Endometrium (tissue), 2 donors: ENCODE measurements around the gene LIN28A.

Experiments used
- FAIRE-seq: peaks from 2 replicates; lab custom pipeline; 2012; peaks lifted over from hg19 to GRCh38; lab: Jason Lieb, UNC
- donor health status: control.
- donor health status: control.

The LIN28A gene

GRCh38 chr1:26438041-26438440 lies 27.4 kb downstream of the LIN28A start:
- FAIRE-seq: no peak

- no peak for FAIRE-seq
Observed at GRCh38 chr1:26440259-26440658, 29.6 kb downstream of the LIN28A start.

- FAIRE-seq: no peak
Observed at GRCh38 chr1:26449868-26450267, 39.3 kb downstream of the LIN28A start.

GRCh38 chr1:26450908-26451307 lies 40.3 kb downstream of the LIN28A start:
- FAIRE-seq: no peak

GRCh38 chr1:26452459-26453183 lies 42.0 kb downstream of the LIN28A start:
- FAIRE-seq: no peak

GRCh38 chr1:26459148-26459547 lies 48.5 kb downstream of the LIN28A start:
- FAIRE-seq: no peak

- no peak for FAIRE-seq
Observed at GRCh38 chr1:26459573-26460031, 49.0 kb downstream of the LIN28A start.

- FAIRE-seq: no peak
Observed at GRCh38 chr1:26468911-26469310, 58.3 kb downstream of the LIN28A start.

- FAIRE-seq: no peak
Observed at GRCh38 chr1:26469558-26469957, 58.9 kb downstream of the LIN28A start.

GRCh38 chr1:26470878-26471497 lies 60.4 kb downstream of the LIN28A start:
- FAIRE-seq: no peak

GRCh38 chr1:26471498-26472319 lies 61.1 kb downstream of the LIN28A start:
- FAIRE-seq: no peak

GRCh38 chr1:26472320-26472900 lies 61.8 kb downstream of the LIN28A start, which contains the start of gene HMGN2:
HMGN2 (plus strand) TSS chr1:26472440; CDS start chr1:26472613, 173 bp downstream.
- FAIRE-seq: no peak

GRCh38 chr1:26472901-26473845 lies 62.6 kb downstream of the LIN28A start:
- no peak for FAIRE-seq

- FAIRE-seq: no peak
Observed at GRCh38 chr1:26474818-26475217, 64.2 kb downstream of the LIN28A start.

GRCh38 chr1:26475989-26476388 lies 65.4 kb downstream of the LIN28A start:
- no peak for FAIRE-seq

GRCh38 chr1:26476958-26477357 lies 66.3 kb downstream of the LIN28A start:
- no peak for FAIRE-seq

GRCh38 chr1:26477446-26478152 lies 67.0 kb downstream of the LIN28A start:
- FAIRE-seq: no peak

GRCh38 chr1:26478159-26478558 lies 67.5 kb downstream of the LIN28A start:
- FAIRE-seq: no peak

- FAIRE-seq: no peak
Observed at GRCh38 chr1:26478988-26479387, 68.4 kb downstream of the LIN28A start.
